HG02571 (cell line): ENCODE data around the gene ZNF576.
"Not testable (repeated sequence)": the region's sequence is repeated elsewhere in the genome, so short reads cannot be mapped to it uniquely, and the experiment has no call there.

ENCODE experiments used
- ATAC-seq: cut with Tn5 transposase; IDR thresholded peaks from one replicate; pipeline ENCODE4 v1.9.1; 2021; ENCODE audit warnings: mild to moderate bottlenecking, moderate library complexity; ENCODE audit not compliant: unreplicated experiment

Gene ZNF576

GRCh38 chr19:43595999-43596841 lies at the start of gene ZNF576, which contains the start of gene IRGQ:
TSS of gene ZNF576 (plus strand) at chr19:43596595. CDS start at chr19:43597109, 514 bp downstream.
TSS of gene IRGQ (minus strand) at chr19:43596134. CDS start at chr19:43595338, 796 bp downstream.
- peak; percentile 81 for ATAC-seq

GRCh38 chr19:43547926-43548325 lies 48.5 kb upstream of the ZNF576 start:
- ATAC-seq = not testable (repeated sequence)

GRCh38 chr19:43548706-43549105 lies 47.7 kb upstream of the ZNF576 start:
- no peak for ATAC-seq

- ATAC-seq = no peak
Observed at GRCh38 chr19:43551399-43552197, 44.8 kb upstream of the ZNF576 start.

GRCh38 chr19:43552198-43552450 lies 44.3 kb upstream of the ZNF576 start:
- no peak for ATAC-seq

DNA sequence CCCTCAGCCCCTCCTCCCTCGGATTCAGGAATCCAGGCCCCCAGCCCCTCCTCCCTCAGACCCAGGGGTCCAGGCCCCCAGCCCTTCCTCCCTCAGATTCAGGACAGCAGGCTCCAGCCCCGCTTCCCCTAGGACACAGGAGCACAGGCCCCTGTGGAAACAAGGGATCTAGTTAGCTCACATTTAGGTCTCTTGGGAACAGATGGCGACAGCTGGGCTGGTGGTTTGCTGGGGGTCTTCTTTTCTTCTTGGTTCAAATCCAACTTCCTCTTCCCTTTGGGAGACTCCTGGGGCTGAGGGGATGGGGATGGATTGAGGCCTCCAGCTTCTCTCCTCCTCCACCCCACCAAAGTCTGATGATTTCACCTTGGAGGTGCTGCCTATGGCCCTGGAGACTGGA lies 43.8 kb upstream of the ZNF576 start:
- ATAC-seq = no peak

DNA sequence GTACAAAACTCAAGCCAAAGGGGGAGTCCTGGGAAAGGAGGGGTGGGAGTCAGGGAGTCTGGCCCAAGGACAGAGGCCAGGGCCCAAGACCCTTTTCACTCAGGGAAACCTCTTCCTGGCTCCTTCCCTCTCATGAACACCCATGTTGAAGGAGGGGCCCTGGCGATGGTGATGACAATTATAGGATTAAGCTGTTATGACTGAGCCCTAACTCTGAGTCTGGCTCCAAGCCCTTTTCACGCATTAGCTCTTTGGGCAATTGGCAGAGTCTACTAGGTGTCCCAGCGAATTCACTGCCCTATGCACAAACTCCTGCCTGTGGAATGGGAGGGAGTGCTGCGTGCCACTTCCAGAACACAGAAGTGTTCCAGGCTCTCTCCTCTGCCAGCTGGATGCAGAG lies 42.7 kb upstream of the ZNF576 start:
- ATAC-seq = no peak

DNA sequence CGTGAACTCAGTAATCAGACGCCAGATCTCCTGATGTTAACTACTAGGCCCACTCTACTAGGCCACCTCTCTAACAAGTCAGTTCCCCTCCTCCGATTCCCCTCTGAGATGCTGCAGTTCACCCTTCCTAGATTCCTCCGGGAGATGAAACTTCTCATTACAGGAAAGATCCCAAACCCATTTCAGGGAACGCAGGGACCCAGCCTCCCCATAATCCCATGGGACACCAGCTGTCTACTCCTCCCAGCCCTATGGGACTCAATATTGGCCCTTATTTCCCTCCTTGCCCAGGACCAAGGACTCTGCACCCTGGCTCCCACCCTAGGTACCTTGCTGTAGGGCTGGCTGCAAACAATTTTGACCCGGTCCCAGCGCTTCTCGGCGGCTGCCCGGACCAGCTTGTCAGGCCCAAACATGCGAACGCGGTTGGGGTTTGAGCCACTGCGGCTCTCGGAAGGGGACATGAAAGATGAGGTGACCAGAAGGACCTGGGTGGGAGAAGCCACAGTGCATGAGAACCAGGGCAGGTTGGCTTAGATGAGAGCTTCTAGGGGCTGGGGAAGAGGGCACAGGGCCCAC lies 42.0 kb upstream of the ZNF576 start:
- no peak for ATAC-seq

DNA sequence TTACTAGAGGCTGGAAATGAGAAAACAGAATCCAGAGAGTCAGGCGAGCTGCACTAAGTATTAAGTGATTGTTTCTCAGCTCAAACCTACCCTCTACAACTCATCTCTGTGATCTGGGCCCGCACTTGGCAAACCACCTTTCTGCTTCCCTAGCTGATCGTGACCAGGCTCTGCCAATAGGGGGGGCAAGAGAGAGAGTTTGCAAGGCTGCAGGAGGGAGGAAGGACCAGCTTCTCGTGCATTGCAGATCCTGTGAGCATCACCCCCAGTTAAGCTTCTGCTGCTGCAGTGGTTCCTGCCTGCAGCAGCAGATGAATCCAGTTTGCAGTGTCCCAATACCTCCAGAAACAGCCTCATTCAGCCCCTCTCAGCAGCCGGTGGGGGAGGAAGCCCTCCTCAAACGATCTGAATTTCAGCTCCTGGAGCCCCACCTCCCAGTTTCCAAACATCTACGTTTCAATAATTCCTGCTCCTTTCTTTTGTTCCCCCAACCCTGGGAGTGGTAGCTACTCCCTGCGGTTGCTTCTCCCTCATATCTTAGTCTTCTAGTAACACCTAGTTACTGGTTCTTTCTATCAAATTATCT lies 41.1 kb upstream of the ZNF576 start:
- ATAC-seq = no peak

DNA sequence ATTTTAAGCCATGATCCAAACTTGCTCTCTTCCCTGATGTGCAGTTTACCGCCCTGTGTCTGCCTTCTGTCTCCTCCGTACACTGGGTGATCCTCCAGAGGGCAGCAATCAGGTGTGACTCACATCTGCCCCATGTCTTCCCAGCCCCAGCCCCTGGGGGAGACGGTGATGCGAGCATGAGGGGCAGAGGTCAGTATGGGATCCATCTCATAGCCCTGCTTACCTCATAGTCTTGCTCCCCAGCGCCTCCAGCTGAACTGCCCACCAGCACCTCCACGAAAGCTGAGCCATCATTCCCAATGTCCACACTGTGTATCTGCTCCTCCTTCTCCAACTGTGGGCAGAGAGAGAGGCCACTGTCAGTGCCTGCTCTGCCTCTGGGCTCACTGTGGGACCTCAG lies 35.7 kb upstream of the ZNF576 start:
- ATAC-seq = no peak

DNA sequence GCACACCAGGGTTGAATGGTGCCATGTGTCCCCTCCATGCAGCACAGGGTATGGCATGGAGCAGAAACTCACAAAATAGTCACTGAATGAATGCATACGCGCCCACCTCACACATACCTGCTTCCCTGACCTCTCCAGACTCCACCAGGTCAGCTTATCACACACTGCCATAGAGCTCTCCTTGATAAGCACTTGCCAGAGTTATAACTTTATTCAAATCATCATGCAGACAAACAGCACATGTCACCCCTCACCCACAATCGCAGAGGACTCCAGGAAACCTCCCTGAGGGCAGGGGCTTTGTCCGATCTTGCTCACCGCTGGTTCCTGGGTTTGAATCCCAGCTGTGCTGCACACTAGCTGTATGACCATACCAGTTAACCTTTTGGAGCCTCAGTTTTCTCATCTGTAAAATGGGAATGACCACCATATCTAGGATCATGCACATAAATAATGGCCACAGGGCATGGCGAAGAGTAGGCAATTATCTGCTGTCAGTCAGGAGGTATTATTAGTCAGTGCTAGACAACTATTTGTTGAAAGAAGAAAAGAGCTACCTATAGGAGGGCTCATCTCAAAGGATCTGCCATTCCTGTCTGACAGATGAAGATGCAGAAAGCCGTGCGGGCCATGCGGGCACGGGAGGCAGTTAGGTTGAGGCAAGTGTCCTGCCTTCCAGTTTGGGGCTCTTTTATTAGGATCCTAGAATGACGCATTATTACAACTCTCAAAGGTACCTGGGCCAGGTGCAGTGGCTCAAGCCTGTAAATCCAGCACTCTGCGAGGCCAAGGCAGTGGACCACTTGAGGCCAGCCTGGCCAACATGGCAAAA lies 35.0 kb upstream of the ZNF576 start:
- no peak for ATAC-seq

- no peak for ATAC-seq
Observed at GRCh38 chr19:43562226-43562697, 34.1 kb upstream of the ZNF576 start.

DNA sequence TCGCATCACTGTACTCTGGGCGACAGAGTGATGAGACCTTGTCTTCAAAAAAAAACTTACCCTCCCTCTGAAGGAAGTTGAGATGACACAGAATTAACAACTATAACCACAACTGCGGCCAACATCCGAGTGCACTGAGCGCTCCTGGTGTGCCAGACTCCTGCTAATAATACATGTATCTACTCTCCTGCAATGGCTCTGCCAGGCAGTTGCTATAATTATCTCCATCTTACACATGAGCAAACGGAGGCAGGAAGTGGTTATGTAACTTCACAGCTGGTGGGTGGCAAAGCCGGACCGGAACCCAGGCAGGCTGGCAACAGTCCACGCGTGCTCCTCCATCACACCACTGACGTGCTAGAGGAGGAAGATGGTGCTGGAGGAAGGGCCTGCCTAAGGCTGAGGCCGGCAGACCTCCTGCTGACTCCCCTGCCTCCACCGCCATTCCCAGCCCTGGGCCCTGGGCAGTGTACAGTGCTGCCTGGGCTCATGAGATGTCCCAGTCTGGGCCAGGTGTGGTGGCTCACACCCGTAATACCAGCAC lies 33.6 kb upstream of the ZNF576 start:
- ATAC-seq = no peak

DNA sequence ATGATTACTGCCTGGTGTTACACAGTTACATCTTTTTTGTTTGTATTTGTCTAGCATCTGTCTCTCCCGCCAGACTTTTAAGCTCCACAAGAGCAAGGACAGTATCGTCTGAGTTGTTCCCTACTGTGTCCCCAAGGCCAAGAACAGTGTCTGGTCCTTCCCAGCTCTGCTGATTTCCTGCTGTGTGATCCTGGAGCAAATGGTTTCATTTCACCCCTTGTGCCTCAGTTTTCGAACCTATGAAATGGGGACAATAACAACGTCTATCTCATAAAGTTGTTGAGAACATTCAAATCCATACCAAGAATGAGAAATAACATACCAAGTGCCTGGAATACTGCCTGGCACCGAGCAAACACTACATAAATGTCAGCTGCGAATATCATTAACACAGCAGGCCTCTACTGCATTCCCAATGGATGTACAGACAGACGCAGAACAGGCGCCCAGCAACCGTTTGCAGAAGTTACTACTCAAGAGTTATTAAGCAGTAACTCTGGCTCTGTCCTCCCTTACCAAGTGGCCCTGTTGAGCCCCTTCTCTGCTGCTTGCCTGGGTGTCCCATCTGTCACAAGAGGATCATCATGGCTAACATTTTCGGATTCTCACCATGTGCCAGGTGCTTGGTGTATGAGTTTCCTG lies 32.5 kb upstream of the ZNF576 start:
- ATAC-seq = no peak

DNA sequence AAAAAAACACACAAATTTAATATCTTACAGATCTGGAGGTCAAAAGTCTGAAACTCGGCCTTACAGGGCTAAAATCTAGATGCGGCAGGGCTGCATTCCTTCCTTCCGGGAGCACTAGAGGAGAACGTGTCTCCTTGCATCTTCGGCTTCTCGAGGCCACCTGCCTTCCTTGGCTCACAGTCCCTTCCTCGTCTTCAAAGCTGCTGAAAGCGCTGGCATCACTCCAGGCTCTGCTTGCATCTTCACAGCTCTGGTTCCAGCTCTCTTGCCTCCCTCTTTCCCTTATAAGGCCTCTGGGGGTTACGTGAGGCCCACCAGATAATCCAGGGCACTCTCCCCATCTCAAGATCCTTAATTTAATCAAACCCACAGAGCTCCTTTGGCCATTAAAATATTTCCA lies 31.6 kb upstream of the ZNF576 start:
- ATAC-seq = no peak

DNA sequence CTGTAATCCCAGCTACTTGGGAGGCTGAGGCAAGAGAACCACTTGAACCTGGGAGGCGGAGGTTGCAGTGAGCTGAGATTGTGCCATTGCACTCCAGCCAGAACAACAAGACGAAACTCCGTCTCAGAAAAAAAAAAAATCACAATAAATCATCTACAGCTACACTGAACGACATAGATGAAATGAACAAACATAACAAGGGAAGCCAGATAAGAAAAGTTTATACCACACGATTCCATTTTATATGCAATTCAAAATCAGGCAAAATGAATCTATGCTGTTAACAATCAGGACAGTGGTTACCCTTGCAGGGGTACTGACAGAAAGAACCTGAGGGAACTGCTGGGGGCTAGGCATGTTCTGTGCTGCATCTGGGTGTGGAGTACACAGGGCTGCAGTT lies 26.7 kb upstream of the ZNF576 start:
- ATAC-seq = no peak

DNA sequence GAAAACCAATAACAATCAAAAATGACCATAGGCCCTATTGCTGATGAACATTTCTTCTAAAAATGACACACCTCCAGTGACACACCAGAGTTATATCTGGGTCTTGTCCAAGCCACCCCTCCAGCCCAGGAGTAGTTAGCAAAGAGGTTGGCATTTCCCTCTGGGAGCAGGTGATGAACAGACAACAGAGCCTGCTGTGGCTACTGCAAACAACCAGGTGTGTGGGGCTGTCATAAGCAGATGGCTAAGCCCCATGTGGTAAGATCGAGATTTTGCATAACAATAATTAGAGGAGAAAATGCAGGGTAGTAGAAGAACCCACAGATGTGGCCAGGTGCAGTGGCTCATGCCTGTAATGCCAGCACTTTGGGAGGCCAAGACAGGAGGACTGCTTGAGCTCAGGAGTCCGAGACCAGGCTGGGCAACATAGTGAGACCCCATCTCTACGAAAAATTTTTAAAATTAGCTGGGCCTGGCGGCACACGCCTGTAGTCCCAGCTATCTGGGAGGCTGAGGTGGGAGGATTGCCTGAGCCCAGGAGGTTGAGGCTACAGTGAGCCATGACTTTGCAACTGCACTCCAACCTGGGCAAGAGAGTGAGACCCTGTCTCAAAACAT lies 26.1 kb upstream of the ZNF576 start:
- ATAC-seq = no peak

DNA sequence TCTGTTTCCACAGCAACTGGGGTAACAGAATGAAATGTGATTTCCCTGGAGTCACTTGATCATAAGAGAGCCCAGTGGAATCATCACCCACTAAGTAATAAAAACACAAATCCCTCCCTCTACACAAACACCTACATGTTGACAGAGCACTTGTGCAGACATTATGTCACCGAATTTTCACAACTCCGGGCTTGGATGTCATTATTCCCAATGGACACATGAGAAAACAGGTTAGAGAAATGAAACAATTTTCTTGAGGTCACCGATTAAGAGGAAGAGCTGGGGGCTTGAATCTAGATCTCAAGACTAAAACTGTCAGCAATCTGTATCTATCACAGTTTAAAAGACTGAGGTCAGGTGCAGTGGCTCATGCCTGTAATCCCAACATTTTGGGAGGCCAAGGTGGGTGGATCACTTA lies 24.2 kb upstream of the ZNF576 start:
- no peak for ATAC-seq

DNA sequence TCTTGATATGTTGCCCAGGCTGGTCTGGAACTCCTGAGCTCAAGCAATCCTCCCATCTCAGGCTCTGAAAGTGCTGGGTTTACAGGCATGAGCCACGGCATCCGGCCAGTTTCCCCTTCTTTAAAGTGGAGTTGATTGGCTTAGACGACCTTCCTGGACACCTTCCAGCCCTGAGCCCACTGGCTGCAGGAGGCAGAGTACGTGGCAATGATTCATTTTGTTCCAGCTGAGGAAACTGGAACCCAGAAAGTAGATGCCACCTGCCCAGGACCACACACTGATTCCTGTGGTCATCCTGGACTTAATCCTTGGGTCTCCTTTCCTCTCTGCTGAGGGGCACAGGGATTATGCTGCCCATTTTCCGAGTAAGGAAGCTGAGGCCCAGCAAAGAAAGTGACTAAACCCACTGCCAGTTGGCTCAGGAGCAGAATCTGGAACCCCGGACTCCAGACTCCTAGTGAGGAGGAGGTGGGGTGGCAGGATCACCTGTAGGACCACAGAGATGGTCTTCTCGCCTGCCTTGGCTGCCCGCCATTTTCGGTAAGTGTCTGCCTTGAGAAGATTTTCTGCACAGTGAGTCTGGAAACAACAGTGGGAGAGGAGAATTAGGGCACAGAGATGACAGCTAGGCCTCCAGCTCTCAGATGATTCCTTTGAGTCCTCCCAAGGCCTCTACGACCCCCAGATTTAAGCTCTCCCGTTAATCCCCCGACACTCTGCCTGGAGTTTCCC lies 21.8 kb upstream of the ZNF576 start:
- no peak for ATAC-seq
